Measurements from ENCODE around the gene TRIM71. TPM values are rescaled to one million over a fixed set of nuclear protein-coding genes. Genes with fewer than 3 reads are reported as not detected.
A peak's percentile ranks its signal among the peaks of the same experiment; 100 is the strongest.
"Not testable (repeated sequence)": the region's sequence is repeated elsewhere in the genome, so short reads cannot be mapped to it uniquely, and the experiment has no call there.

TRIM71 gene
- total and polyA plus RNA-seq, 5 donors from 2014 or later = 0.03 to 0.47 (median 0.06) TPM

DNA sequence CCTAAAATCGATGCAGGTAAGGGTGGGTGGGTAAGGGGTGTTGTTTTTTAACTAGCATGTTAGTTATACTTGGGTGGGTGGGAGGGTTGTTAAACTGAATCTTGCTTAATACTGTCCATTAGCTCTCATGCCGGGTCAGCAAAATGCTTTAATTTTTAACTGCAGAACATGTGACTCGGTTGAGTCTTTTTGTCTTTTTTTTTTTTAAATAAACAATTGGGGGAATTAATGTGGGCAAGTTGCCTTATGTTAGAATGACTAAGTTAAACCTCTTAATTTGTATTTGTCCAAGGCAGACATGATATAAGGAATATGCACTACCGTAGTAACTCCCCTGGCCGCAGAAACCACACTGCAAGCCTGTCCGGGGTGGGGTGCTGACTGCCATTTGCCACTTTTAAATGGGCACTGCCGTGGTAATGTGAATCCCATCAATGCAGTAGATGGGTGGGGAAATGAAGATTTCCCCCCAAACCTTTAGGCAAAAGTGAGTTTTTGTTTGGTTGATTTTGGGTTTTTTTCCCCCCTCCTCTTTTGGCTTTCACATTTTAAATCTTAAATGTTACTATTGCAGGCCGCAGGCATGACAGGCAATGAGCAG, 79.3 kb downstream of the TRIM71 start:
- ATAC-seq (ENCODE audit: low read depth in 2 of 2) (no peak), DNase-seq (no peak)
- H3K4me1 ChIP-seq (ENCODE audit: control insufficient read depth, insufficient read depth, low read length, poor library complexity, severe bottlenecking) = peaks cover 8% of the 10 kb centered on the region
- H3K27me3 ChIP-seq (ENCODE audit: control insufficient read depth, insufficient read depth, low read length) = peaks cover 11% of the 10 kb centered on the region
- peaks cover 0 to 12% (median 6%) of the 10 kb centered on the region in 4 donors for H3K4me1 Mint-ChIP-seq
- H3K36me3 ChIP-seq (ENCODE audit: control insufficient read depth, insufficient read depth, low read length) = no peaks in the 10 kb centered on the region
- no peaks in the 10 kb centered on the region for H3K9me3 Mint-ChIP-seq
- H3K4me3 Mint-ChIP-seq = no peak overlapping the region
- H3K27ac ChIP-seq (ENCODE audit: insufficient read depth, low read length, poor library complexity, severe bottlenecking) = no peak overlapping the region
- H3K4me3 ChIP-seq (ENCODE audit: low read depth, low read length) = no peak overlapping the region
- H3K36me3 Mint-ChIP-seq = no peaks in the 10 kb centered on the region
- no peaks in the 10 kb centered on the region for H3K9me3 ChIP-seq (ENCODE audit: control insufficient read depth in 2 of 2, low read length in 2 of 2)
- no peak overlapping the region for H3K27ac Mint-ChIP-seq
- peaks cover 37% of the 10 kb centered on the region for H3K27me3 Mint-ChIP-seq

DNA sequence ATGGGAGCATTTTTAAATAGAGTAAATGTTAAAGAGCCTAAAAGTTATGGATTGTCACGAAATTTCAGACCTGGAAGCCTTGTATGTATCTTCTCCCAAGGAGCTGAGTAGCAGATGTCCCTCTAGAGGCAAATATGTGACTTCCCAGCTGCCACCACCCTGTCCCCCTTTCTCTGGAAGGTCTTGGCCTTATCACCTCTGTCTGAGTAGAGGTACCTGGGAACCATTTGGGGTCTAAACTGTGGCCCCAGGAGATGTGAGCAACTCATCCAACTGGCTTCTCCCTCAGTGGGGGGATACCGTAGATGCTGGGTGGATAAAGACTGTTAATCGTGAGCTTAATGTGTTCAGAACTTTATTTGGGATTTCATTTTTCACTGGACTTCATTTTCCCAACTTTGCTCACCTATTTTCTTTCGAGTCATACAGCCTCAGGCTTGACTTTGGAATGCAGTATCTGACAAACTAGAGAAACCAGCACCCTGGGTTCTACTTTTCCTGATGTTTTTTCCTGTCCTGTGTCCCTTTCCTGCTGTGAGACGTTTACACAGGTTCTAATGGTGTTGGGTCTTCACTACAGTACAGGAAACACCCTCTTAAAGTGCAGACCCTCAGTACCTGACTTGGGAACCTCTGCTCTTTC, 80.3 kb downstream of the TRIM71 start:
- peaks cover 11% of the 10 kb centered on the region for H3K4me1 ChIP-seq (ENCODE audit: control insufficient read depth, insufficient read depth, low read length, poor library complexity, severe bottlenecking)
- peaks cover 30% of the 10 kb centered on the region for H3K27me3 Mint-ChIP-seq

DNA sequence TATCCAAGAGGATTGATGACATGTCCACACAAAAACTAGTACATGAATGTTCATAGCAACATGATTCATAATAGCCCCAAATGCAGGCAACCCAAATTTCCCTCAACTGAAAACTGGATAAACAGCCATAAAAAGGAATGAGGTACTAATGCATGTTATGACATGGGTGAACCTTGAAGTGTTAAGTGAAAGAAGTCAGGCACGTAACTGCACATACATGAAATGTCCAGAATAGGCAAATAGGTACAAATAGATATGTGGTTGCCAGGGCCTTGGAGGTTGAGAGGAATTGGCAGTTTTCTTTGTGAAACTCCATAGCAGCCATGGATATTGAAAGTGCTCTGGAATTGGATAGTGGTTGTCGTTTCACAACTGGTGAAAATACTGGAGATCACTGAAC, 81.5 kb downstream of the TRIM71 start:
- peaks cover 9% of the 10 kb centered on the region for H3K27me3 ChIP-seq (ENCODE audit: control insufficient read depth, insufficient read depth, low read length)
- Mint-ChIP-seq H3K27ac (no peak overlapping the region), H3K27me3 (peaks cover 21% of the 10 kb centered on the region), H3K4me3 (no peak overlapping the region), H3K9me3 (no peaks in the 10 kb centered on the region), H3K36me3 (no peaks in the 10 kb centered on the region), H3K4me1 (peaks cover 0 to 19% (median 9%) of the 10 kb centered on the region in 4 donors)
- H3K9me3 ChIP-seq (ENCODE audit: control insufficient read depth in 2 of 2, low read length in 2 of 2) = no peaks in the 10 kb centered on the region
- no peak for ATAC-seq (ENCODE audit: low read depth in 2 of 2)
- no peak overlapping the region for H3K27ac ChIP-seq (ENCODE audit: insufficient read depth, low read length, poor library complexity, severe bottlenecking)
- no peak overlapping the region for H3K4me3 ChIP-seq (ENCODE audit: low read depth, low read length)
- H3K4me1 ChIP-seq (ENCODE audit: control insufficient read depth, insufficient read depth, low read length, poor library complexity, severe bottlenecking) = peaks cover 11% of the 10 kb centered on the region
- H3K36me3 ChIP-seq (ENCODE audit: control insufficient read depth, insufficient read depth, low read length) = no peaks in the 10 kb centered on the region
- no peak for DNase-seq

More for the DNA sequence above, 80.3 kb downstream of the TRIM71 start:
- H3K27ac ChIP-seq (ENCODE audit: insufficient read depth, low read length, poor library complexity, severe bottlenecking) = no peak overlapping the region
- ATAC-seq (ENCODE audit: low read depth in 2 of 2) (no peak), DNase-seq (no peak)
- Mint-ChIP-seq H3K4me3 (no peak overlapping the region), H3K4me1 (peaks cover 0 to 15% (median 8%) of the 10 kb centered on the region in 4 donors), H3K9me3 (no peaks in the 10 kb centered on the region), H3K27ac (no peak overlapping the region), H3K36me3 (no peaks in the 10 kb centered on the region)
- no peaks in the 10 kb centered on the region for H3K9me3 ChIP-seq (ENCODE audit: control insufficient read depth in 2 of 2, low read length in 2 of 2)
- peaks cover 11% of the 10 kb centered on the region for H3K27me3 ChIP-seq (ENCODE audit: control insufficient read depth, insufficient read depth, low read length)
- no peak overlapping the region for H3K4me3 ChIP-seq (ENCODE audit: low read depth, low read length)
- no peaks in the 10 kb centered on the region for H3K36me3 ChIP-seq (ENCODE audit: control insufficient read depth, insufficient read depth, low read length)

DNA sequence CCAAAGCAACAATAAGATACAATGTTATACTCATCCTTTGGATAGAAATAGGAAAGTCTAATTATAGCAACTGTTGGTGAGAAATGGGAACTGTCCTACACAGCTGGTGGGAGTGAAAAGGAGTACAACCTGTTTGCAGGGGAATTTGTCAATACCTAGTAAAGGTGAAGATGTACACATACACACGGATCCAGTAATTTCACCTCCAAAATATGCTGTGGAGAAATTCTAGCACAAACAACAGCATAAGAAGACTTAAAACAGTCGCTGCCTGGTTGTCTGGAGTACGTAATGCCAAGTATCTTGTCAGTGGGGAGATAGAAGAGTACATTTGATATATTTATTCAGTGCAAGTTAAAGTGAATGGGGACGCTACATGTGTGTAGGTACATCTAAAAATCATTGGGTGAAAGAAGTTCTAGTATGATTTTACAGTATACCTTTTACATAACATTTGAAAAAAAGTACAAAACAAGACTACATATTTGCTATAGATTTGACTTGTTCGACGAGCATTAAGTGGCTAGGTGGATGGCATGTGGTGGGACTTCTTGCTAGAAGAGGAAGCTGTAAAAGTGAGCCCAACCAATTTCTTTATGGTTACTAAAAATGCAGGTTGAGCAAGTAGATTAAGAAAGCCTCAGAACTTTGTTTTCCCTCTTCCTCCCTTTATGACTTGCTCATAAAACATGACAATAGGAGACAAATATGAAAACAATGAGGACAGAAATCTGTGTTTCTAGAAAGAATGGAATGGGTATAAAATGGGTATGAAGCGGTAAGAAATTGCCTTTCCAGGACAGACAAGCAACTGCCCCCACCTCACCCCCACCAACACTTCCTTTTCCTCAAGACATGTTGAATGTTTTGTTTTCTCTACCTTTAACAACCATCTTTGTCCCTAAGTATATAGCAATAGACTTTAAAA, 83.5 kb downstream of the TRIM71 start:
- Mint-ChIP-seq H3K27me3 (peaks cover 21% of the 10 kb centered on the region), H3K4me3 (peak overlapping the region in 2 of 4 donors; percentile 23 to 52), H3K36me3 (no peaks in the 10 kb centered on the region), H3K27ac (peak overlapping the region in 1 of 3 donors; percentile 38), H3K9me3 (no peaks in the 10 kb centered on the region), H3K4me1 (peaks cover 0 to 19% (median 9%) of the 10 kb centered on the region in 4 donors)
- no peaks in the 10 kb centered on the region for H3K9me3 ChIP-seq (ENCODE audit: control insufficient read depth in 2 of 2, low read length in 2 of 2)
- no peak for DNase-seq
- no peak overlapping the region for H3K27ac ChIP-seq (ENCODE audit: insufficient read depth, low read length, poor library complexity, severe bottlenecking)
- no peaks in the 10 kb centered on the region for H3K36me3 ChIP-seq (ENCODE audit: control insufficient read depth, insufficient read depth, low read length)
- H3K27me3 ChIP-seq (ENCODE audit: control insufficient read depth, insufficient read depth, low read length) = peaks cover 8% of the 10 kb centered on the region
- peaks cover 11% of the 10 kb centered on the region for H3K4me1 ChIP-seq (ENCODE audit: control insufficient read depth, insufficient read depth, low read length, poor library complexity, severe bottlenecking)
- ATAC-seq (ENCODE audit: low read depth in 2 of 2) = no peak
- no peak overlapping the region for H3K4me3 ChIP-seq (ENCODE audit: low read depth, low read length)

DNA sequence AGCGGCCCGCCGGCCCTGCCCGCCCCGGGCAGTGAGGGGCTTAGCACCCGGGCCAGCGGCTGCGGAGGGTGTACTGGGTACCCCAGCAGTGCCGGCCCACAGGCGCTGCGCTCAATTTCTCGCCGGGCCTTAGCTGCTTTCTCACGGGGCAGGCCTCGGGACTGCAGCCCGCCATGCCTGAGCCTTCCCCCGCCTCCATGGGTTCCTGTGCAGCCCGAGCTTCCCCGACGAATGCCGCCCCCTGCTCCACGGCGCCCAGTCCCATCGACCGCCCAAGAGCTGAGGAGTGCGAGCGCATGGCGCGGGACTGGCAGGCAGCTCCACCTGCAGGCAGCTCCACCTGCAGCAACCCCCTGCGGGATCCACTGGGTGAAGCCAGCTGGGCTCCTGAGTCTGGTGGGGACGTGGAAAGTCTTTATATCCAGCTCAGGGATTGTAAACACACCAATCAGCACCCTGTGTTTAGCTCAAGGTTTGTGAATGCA, 85.1 kb downstream of the TRIM71 start:
- H3K9me3 ChIP-seq (ENCODE audit: control insufficient read depth in 2 of 2, low read length in 2 of 2); H3K36me3 Mint-ChIP-seq; H3K36me3 ChIP-seq (ENCODE audit: control insufficient read depth, insufficient read depth, low read length); H3K4me3 ChIP-seq (ENCODE audit: low read depth, low read length); H3K27ac ChIP-seq (ENCODE audit: insufficient read depth, low read length, poor library complexity, severe bottlenecking); H3K27me3 ChIP-seq (ENCODE audit: control insufficient read depth, insufficient read depth, low read length); H3K27ac Mint-ChIP-seq; H3K9me3 Mint-ChIP-seq: not testable (repeated sequence)
- H3K4me3 Mint-ChIP-seq = peak overlapping the region; percentile 19 to 92 (median 81)
- peaks cover 11% of the 10 kb centered on the region for H3K4me1 ChIP-seq (ENCODE audit: control insufficient read depth, insufficient read depth, low read length, poor library complexity, severe bottlenecking)
- peak; percentile 13 to 67 (median 41) for DNase-seq
- peaks cover 0 to 19% (median 9%) of the 10 kb centered on the region in 4 donors for H3K4me1 Mint-ChIP-seq
- ATAC-seq (ENCODE audit: low read depth in 2 of 2) = peak; percentile 67 to 75
- H3K27me3 Mint-ChIP-seq = peaks cover 15% of the 10 kb centered on the region

DNA sequence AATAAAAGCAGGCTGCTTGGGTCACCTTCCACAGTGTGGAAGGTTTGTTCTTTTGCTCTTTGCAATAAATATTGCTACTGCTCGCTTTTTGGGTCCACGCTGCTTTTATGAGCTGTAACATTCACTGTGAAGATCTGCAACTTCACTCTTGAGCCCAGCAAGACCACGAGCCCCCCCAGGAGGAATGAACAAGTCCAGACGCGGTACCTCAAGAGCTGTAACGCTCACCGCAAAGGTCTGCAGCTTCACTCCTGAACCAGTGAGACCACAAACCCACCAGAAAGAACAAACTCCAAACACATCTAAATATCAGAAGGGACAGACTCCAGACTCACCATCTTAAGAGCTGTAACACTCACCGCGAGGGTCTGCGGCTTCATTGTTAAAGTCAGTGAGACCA, 86.2 kb downstream of the TRIM71 start:
- no peaks in the 10 kb centered on the region for H3K36me3 Mint-ChIP-seq
- no peak overlapping the region for H3K4me3 ChIP-seq (ENCODE audit: low read depth, low read length)
- H3K27ac ChIP-seq (ENCODE audit: insufficient read depth, low read length, poor library complexity, severe bottlenecking) = no peak overlapping the region
- DNase-seq (no peak), ATAC-seq (ENCODE audit: low read depth in 2 of 2) (no peak)
- peaks cover 5% of the 10 kb centered on the region for H3K27me3 ChIP-seq (ENCODE audit: control insufficient read depth, insufficient read depth, low read length)
- no peaks in the 10 kb centered on the region for H3K9me3 ChIP-seq (ENCODE audit: control insufficient read depth in 2 of 2, low read length in 2 of 2)
- H3K4me1 Mint-ChIP-seq = peaks cover 0 to 19% (median 9%) of the 10 kb centered on the region in 4 donors
- peaks cover 11% of the 10 kb centered on the region for H3K4me1 ChIP-seq (ENCODE audit: control insufficient read depth, insufficient read depth, low read length, poor library complexity, severe bottlenecking)
- no peaks in the 10 kb centered on the region for H3K36me3 ChIP-seq (ENCODE audit: control insufficient read depth, insufficient read depth, low read length)
- H3K27me3 Mint-ChIP-seq = peaks cover 16% of the 10 kb centered on the region
- peak overlapping the region in 2 of 4 donors; percentile 76 to 81 for H3K4me3 Mint-ChIP-seq
- peaks cover 0 to 1% (median 0%) of the 10 kb centered on the region in 7 donors for H3K9me3 Mint-ChIP-seq
- H3K27ac Mint-ChIP-seq = peak overlapping the region in 1 of 3 donors; percentile 48

DNA sequence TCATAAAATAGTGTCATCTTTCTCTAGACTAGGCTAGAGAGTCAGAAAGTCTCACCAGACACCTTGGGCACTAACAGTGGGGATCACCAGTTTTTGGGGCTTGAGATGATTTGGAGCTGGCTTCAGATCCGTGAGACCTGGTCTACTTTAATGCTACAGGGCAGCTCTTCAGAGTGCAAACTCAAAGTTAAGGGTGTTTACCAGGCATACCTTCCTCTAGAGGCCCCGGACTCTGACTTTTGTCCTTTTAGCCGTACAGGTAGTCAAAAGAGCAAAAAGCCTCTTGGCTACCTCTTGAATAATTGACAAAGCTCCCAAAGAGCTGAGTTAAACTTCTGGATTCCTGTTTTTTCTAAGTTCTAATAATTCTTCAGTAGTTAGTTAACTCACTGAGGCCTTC, 92.2 kb downstream of the TRIM71 start:
- Mint-ChIP-seq H3K9me3 (peaks cover 0 to 6% (median 4%) of the 10 kb centered on the region in 7 donors), H3K4me3 (peak overlapping the region in 1 of 4 donors; percentile 58), H3K4me1 (peaks cover 10 to 42% (median 25%) of the 10 kb centered on the region in 4 donors), H3K27me3 (peaks cover 9% of the 10 kb centered on the region), H3K36me3 (peaks cover 7% of the 10 kb centered on the region), H3K27ac (peak overlapping the region in 2 of 3 donors; percentile 51 to 54)
- no peak for DNase-seq
- Histone ChIP-seq H3K4me3 (ENCODE audit: low read depth, low read length) (no peak overlapping the region), H3K9me3 (ENCODE audit: control insufficient read depth in 2 of 2, low read length in 2 of 2) (no peaks in the 10 kb centered on the region), H3K27me3 (ENCODE audit: control insufficient read depth, insufficient read depth, low read length) (no peaks in the 10 kb centered on the region), H3K36me3 (ENCODE audit: control insufficient read depth, insufficient read depth, low read length) (no peaks in the 10 kb centered on the region), H3K4me1 (ENCODE audit: control insufficient read depth, insufficient read depth, low read length, poor library complexity, severe bottlenecking) (peaks cover 25% of the 10 kb centered on the region), H3K27ac (ENCODE audit: insufficient read depth, low read length, poor library complexity, severe bottlenecking) (no peak overlapping the region)
- no peak for ATAC-seq (ENCODE audit: low read depth in 2 of 2)
